Epidermal melanocyte (primary cell): ENCODE results near the gene OLR1.

Experiments used
- DNase-seq: peaks from one replicate; pipeline ENCODE4 v3.0.0; 2011; ENCODE audit warnings: low spot score; ENCODE audit not compliant: insufficient read length

Gene OLR1

DNA sequence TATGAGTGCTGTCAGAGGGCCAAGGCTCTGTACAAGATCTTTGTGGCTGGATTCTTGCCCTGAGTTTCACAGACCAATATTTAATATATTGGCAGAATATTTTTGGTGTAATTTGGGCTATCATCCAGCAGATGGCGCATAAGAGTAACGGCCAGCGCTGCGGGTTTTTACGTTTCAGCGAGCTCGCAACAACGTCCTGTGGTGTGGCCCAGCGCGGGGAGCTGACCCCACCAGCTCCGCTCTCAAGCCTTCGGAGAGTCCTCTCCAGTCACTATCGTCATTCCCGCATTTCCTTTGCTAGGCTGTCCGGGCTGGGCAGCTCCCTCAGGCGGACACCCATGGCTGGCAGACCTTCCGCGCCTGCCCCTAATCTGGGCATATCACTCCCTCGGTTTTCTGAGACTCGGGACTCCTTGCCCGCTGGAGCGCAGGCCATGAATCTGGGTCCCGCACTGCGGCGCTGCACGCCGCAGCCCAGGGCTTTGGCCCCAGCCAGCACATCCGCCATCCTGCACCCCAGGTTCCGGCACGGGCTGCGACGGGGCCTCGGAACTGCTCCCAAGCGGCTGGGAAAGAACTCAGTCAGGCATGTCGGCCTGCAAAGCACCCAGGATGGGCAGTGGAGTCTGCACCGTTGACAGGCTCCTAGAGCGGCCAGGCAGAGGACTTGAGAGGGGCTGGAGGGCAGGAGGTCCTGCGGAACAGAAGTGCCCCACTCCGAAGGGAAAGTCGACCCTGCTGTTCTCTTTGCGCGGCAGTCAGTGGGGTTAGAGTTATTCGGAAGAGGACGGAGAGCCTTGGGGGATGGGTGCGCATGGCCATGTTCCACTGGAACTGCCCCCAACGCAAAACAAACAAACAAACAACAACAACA is 18.4 kb downstream of the OLR1 start:
- DNase-seq, result peak; percentile 40

DNA sequence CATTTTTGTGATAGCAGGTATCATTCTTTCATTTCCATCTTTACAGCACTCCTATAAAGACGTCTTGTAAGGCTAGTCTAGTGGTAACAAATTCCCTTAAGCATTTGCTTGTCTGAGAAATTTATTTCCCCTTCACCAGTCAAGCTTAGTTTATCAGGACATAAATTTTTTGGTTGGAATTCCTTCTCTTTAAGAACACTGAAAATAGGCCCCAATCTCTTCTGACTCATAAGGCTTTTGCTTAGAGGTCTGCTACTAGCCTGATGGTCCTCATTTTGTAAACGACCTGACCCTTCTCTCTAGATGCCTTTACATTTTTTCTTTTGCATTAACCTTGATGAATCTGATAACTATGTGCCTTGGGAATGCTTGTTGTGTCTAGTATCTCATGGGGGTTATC is 20.3 kb downstream of the OLR1 start:
- DNase-seq, result no peak

DNA sequence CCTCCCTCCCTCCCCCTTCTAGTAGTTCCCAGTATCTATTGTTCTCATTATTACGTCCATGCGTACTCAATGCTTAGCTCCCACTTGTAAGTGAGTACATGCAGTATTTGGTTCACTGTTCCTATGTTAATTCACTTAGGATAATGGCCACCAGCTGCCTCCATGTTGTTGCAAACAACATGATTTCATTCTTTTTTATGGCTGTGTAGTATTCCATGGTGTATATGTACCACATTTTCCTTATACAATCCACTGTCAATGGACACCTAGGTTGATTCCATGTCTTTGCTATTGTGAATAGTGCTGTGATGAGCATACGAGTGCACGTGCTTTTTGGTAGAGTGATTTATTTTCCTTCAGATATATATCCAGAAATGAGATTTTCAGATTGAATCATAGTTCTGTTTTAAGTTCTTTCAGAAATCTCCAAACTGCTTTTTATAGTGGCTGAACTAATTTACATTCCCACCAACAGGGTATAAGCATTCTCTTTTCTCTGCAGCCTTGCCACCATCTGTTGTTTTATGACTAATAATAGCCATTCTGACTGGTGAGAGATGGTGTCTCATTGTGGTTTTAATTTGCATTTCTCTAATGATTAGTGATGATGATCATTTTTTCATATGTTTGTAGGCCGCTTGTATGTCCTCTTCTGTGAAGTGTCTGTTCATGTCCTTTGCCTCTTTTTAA is 24.1 kb downstream of the OLR1 start:
- DNase-seq, result no peak

DNA sequence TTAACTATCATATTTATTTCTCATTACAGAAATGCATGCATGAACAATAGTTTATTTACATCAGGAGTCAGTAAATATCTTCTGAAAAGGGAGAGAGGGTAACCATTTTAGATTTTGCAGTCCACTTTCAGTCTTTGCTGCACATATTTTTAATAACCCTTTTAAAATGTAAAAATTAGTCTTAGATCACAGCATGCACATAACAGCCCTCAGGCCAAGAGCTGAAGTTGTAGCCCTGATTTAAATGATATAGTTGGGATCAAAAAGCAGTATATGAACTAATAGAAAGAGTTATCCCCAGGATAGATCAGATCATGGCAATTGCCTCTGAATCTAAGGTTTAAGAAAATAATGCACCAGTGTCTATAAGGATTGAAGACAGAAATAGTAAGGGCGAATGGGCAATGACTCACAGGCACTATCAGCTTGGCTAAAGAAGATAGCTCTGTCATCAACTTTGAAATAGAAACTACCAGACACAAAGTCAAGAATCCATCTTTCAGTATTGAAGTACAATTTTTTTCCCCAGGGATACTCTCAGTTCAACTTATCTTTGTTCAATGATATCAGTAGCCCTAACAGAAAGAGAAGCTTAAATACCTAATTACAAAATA is 28.8 kb downstream of the OLR1 start:
- no peak for DNase-seq

DNA sequence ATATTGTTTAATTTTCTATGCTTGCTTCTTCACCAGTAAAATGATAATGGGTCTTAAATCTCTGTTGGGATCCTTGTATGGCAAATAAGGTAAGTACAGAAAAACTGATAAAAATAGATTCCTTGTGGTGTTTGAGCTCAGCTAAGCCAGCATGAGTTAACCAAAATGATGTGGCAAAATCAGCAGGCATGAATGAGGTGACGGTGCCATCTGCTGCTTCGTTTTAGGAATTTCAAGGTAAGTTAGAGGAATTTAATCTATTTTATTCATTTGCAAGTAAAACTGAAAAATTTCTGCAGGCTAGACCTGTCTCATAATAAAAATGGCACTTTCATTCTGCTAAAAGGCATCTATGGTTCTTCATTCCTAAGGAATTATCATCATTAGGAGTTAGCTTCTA is 31.9 kb downstream of the OLR1 start:
- no peak for DNase-seq

DNA sequence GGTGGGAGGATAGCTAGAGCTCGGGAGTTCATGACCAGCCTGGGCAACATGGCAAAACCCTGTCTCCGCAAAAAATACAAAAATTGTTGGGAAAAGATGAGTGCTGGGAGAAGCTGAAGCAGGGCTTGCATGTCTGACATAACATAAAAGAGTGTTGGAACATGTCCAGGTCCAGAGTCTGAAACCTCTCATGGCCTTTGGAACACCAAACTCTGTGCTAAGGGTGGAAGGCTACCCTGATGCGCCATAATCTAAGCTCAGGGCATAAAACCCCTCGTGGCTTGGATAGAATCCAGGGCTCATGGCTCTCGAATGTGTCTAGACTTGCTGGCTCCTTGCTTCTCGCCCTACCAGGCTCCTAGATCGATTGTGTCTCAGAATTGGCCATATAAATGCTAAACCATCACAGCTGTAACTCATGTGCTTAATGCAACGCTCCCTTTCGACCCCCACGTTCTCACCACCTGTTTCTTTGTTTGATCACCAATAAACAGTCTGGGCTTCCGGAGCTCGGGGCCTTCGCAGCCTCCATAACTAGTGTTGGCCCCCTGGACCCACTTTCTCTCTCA is 35.2 kb downstream of the OLR1 start:
- DNase-seq, result no peak

DNA sequence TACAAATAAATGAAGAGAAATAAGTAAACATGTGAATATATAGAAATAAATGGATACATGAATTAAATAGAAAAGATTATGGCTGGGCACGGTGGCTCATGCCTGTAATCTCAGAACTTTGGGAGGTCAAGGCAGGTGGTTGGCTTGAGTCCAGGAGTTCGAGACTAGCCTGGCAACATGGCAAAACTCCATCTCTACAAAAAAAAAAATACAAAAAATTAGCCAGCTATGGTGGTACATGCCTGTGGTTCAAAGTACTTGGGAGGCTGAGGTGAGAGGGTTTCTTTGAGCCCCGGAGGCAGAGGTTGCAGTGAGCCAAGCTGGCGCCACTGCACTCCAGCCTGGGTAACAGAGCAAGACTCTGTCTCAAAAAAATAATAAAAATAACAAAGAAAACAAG is 36.8 kb downstream of the OLR1 start:
- DNase-seq, result no peak

DNA sequence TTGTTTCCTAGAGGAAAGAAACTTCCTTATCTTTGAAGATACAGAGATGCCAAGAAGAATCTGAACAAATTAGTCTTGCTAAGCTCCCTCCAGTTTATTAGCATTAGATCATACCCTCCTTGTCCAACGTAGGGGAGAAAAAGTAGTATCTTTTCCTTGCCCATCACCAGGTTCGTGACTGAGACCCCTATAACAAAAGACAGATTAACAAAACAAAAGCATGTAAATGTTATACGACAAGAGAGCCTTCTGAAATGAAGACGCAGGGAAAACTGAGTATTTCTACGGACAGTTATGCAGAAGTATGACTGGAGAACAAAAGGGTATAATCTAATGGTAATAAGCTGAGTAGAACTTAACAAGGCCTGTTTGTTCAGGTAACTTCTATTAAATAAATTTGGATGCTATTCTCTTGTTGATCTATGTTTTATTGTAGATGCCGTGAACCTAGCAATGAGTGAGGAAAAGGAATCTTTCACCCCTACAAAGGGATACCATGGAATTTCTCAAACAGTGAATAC is 39.0 kb downstream of the OLR1 start:
- no peak for DNase-seq

DNA sequence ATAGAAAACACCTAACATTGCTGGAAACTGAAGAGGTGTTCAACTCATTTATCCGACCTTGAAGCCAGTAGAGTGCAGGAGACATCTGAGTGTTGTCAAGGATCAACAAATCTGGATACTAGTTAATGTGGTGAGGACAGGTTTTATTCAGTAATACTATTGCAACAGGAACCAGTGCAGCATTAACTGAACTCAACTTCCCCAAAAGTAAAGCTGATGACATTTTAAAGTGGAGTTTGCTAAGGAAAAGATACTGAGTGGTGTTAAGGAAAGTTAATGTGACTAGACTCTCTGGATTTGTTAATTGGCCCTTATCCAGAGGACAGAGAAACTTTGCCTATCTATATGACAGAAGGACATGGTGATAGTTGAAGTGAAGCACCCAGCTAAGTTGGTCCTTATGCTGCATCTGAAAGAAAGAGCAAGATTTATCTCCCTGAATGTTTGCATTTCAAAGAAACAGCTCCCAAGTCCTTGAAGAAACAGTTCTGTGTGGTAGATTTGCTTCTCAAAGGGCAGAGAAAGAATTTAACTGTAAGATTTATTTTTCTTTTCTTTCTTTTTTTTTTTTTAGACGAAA is 40.7 kb downstream of the OLR1 start:
- no peak for DNase-seq

DNA sequence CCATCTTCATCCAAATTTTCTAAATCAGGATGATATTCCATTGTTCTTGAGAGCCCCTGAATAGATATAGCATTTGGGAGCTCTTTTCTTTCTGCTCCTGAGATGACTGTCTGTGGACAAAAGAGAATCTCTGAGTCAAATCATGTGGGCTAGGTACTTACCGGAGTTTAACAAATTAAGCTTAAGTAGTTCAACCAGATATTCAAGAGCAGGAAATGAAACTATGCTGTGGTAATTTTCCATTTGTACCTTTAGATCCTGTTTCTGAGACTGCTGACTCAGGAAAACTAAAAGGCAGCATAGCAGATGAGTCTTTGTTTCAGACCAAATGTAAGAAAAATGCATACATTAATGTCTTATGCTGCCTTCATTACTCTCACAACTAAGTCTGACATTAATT is 41.9 kb downstream of the OLR1 start, which contains the start of gene CLEC7A:
Gene CLEC7A, minus strand, starts transcription at position 158 of the 400 bp plus-strand sequence. Its CDS starts 117 bp downstream, at position 41.
- DNase-seq, result no peak

DNA sequence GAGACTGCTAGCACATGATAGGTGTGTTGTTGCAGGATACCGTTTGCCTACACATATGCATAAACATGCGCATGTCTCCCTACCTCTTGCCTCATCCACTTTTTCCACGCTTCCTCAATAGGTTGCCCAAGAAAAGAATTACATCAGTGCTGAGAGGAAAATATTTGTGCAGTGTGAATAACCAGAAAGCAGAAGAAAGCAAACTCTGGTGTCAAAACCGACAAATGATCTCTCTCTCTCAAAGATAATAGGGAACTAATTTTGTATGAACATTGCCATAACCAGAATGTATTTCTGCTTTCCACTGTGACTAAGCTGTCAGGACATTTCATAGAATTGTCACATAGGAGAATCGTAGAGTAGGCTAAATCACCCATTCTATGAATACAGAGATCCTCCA is 43.2 kb downstream of the OLR1 start:
- no peak for DNase-seq

DNA sequence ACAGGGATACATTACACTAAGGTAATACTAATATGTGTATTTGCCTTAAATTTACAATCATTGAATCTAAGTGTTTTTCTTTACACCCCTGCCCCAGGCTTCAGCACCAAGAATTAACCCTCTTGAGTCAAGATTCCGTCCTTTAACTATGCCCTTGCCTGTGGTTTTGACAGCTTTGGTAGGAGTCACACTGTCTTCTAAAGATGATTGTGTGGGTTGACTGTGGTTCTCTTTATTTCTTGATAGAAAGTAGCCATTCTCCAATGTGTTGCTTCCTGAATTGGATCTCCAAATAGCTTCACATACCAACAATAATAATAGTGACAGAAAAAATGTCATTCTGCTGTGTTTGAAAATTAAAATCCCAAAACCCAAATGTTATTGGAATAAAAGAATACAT is 45.5 kb downstream of the OLR1 start:
- no peak for DNase-seq

DNA sequence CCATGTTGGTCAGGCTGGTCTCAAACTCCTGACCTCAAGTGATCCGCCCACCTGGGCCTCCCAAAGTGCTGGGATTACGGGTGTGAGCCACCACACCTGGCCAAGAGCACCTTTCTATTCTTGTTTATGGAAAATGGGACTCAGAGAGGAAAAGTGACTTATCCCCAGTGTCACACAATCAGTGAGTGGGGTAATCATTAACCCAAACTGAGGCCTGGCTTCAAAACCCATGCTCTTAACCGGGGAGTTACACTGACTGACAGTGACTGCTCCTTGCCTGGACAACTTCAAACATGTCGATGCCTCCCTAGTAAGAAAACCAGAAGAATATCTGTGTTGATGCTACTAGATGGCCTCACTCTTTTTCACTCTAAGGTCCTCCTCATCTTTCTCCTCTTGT is 49.2 kb downstream of the OLR1 start:
- no peak for DNase-seq

DNA sequence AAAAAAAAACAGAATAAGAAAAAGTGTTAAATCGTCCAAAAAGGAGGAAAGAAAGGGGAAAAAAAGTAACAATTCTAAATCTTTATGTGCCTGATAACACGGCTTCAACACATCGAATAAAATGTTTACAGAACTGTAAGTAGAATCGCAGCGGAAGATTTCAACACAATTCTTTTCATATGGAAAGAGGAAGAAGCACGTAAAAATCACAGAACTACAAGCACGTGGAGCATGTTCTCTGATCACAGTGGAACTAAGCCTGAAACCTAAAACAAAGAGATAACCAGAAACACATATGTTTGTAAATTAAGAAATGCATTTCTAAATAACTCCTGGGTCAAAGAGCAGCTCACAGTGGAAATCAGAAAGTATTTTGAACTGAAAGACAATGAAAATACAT is 50.7 kb downstream of the OLR1 start:
- no peak for DNase-seq

DNA sequence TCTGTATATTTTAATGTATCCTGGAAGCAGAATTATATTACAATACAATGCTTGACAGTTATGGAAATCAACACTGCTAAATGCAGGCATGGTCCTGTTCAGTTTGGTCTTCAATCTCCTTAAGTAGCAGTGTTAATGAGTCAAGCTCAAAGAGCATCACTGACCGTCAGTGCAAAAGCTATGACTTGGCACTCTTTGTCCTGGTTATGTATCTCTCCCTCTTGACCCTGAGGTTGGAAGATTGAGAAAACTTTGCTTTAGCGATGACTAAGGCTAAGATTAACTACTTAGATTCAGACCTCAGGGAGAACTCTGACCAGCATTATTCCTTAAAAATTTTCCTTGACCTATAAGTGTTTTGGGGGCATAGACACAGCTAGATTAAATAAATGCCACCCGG is 52.9 kb downstream of the OLR1 start:
- no peak for DNase-seq

DNA sequence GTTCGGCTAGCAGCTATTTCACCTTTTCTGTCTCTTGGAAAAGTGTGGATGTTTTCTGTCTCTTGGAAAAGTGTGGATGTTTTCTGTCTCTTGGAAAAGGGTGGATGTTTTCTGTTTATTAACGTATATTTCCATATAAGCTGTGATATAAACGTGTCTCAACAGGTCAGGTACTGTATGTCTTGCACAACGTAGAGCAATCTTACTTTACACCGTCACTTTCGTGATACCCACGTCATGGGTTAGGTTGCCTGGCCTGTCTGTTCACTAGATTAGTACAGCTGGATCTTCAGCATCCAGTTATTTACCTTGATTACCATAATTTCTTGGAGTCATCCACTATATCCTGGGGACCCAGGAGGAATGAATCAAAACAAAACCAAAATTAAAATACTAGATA is 56.0 kb downstream of the OLR1 start:
- no peak for DNase-seq

DNA sequence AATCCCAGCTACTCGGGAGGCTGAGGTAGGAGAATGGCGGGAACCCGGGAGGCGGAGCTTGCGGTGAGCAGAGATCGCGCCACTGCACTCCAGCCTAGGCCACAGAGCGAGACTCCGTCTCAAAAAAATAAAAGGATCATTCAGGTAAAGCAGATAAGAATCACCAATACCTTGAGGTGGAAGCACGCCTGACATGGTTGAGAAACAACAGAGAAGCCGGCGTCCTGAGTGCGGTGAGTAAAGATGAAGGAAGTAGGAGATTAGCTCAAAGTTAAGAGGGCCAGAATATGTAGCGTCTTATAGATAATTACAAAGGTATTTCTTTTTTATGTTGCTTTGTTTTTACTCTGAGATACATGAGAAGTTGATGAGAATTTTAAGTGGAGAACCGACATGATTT is 56.6 kb downstream of the OLR1 start:
- no peak for DNase-seq

DNA sequence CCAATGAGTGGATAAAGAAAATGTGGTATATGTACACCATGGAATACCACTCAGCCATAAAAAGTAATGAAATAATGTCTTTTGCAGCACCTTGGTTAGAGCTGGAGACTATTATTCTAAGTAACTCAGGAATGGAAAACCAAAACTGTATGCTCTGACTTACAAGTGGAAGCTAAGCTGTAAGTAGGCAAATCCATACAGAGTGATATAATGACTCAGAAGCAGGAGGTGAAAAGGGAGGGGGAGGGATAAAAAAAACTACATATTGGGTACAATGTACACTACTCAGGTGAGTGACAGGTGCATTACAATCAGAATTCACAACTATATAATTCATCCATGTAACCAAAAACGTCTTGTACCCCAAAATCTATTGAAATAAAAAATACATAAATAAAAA is 58.0 kb downstream of the OLR1 start:
- no peak for DNase-seq

DNA sequence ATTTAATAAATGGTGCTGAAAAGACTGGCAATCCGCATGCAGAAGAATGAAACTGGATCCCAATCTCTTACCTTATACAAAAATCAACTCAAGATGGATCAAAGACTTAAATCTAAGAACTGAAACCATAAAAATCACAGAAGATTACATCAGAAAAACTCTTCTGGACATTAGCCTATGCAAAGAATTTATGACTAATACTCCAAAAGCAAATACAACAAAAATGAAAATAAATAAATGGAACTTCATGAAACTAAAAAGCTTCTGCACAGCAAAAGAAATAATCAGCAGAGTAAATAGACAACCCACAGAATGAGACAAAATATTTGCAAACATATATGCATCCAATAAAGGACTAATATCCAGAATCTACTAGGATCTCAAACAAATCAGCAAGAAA is 58.9 kb downstream of the OLR1 start:
- DNase-seq, result no peak

DNA sequence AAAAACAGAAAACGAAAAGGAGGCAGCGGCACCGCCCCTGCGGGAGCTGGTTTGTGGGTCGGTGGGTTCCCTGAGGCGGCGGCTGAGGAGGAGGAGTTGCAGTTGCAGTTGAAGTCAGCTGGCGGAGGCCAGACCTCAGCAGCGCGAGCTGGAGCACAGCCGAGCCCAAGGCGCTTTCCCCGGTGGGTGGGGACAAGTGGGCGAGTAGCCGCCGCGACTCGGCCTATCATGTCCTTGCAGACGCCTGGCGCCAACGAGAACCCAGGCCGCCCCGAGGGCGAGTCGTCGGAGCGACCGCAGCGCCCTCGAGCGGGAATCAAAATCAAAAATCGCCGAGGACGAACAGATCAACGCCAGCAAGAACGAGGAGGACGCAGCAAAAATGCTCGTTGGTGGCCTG is 60.5 kb downstream of the OLR1 start:
- DNase-seq, result no peak

DNA sequence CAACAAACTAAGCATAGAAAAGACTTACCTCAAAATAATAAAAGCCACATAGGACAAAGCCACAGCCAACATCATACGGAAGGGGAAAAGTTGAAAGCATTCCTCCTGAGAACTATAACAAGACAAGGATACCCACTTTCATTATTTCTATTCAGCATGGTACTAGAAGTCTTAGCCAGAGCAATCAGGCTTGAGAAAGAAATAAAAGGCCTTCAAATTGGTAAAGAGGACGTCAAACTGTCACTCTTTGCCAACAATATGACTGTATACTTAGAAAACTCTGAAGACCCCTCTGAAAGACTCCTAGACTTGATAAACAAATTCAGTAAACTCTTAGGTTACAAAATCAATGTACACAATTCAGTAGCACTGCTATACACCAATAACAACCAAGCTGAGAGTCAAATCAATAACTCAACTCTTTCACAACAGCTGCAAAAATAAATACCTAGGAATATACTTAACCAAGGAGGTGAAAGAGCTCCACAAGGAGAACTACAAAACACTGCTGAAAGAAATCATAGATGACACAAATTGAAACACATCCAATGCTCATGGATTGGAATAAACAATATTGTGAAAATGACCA is 61.6 kb downstream of the OLR1 start:
- no peak for DNase-seq
